Osteoblast (primary cell): Measurements from ENCODE around the gene ARHGAP12. TPM values are rescaled to one million over a fixed set of nuclear protein-coding genes. Genes with fewer than 3 reads are reported as not detected.
"Not testable (repeated sequence)": the region's sequence is repeated elsewhere in the genome, so short reads cannot be mapped to it uniquely, and the experiment has no call there.

Experiments
- DNase-seq: peaks from one replicate; pipeline ENCODE4 v3.0.0; 2011; ENCODE audit warnings: low spot score, mixed read lengths; ENCODE audit not compliant: insufficient read length; ENCODE audit errors: missing footprints
- H2AFZ ChIP-seq: 2 replicates; pipeline ENCODE4 v1.6.0; 2011; ENCODE audit warnings: mild to moderate bottlenecking, low read length
- H3K27ac ChIP-seq: 2 replicates; pipeline ENCODE4 v1.5.1; 2011; ENCODE audit warnings: mild to moderate bottlenecking, low read depth, low read length, moderate library complexity
- H3K27me3 ChIP-seq: 2 replicates; pipeline ENCODE4 v1.6.0; 2012; ENCODE audit warnings: mild to moderate bottlenecking, control low read depth, inconsistent platforms, low read length, moderate library complexity; ENCODE audit not compliant: insufficient read depth
- H3K36me3 ChIP-seq: 2 replicates; pipeline ENCODE4 v1.5.1; 2011; ENCODE audit warnings: mild to moderate bottlenecking, low read length, control low read depth, moderate library complexity; ENCODE audit not compliant: insufficient read depth
- H3K4me1 ChIP-seq: 2 replicates; pipeline ENCODE4 v1.5.1; 2011; ENCODE audit warnings: mild to moderate bottlenecking, low read length, control low read depth, moderate library complexity; ENCODE audit not compliant: insufficient read depth
- H3K4me2 ChIP-seq: 2 replicates; pipeline ENCODE4 v1.6.0; 2011; ENCODE audit warnings: mild to moderate bottlenecking, low read length; ENCODE audit not compliant: insufficient read depth
- H3K4me3 ChIP-seq: fragments of 200-600 bp; sonication (generic); 3 replicates; pipeline ENCODE4 v1.5.1; 2012; ENCODE audit warnings: mild to moderate bottlenecking, low read length, inconsistent platforms; ENCODE audit not compliant: insufficient read depth
- H3K79me2 ChIP-seq: 2 replicates; pipeline ENCODE4 v1.6.0; 2012; ENCODE audit warnings: mild to moderate bottlenecking, low read length, control low read depth, inconsistent platforms; ENCODE audit not compliant: insufficient read depth
- H3K9me3 ChIP-seq: 2 replicates; pipeline ENCODE4 v1.5.1; 2011; ENCODE audit warnings: low read depth, low read length, control low read depth
- H4K20me1 ChIP-seq: 2 replicates; pipeline ENCODE4 v1.6.0; 2012; ENCODE audit warnings: mild to moderate bottlenecking, low read length, control low read depth; ENCODE audit not compliant: insufficient read depth
- CTCF ChIP-seq: IDR thresholded peaks from 2 replicates; pipeline ENCODE4 v1.5.1; 2011; ENCODE audit warnings: mild to moderate bottlenecking, low read depth, low read length, moderate library complexity; ENCODE audit errors: extremely low read depth
- total RNA-seq: library from RNA; depleted of rRNA; stranded (reverse); fragments of >200 nt; gene quantifications from 2 replicates; pipeline ENCODE4 v1.2.3, GENCODE V29; 2012

Gene ARHGAP12
- total RNA-seq, 1 donor, result 76.0 TPM

- H4K20me1 ChIP-seq, result no peaks in the 10 kb centered on the region
- H3K36me3 ChIP-seq, result no peaks in the 10 kb centered on the region
- peak overlapping the region; percentile 38 for H2AFZ ChIP-seq
- H3K79me2 ChIP-seq, result no peaks in the 10 kb centered on the region
- H3K4me2 ChIP-seq, result no peak overlapping the region
- peaks cover 9% of the 10 kb centered on the region for H3K4me1 ChIP-seq
- no peak for DNase-seq
- no peak overlapping the region for H3K4me3 ChIP-seq
- H3K9me3 ChIP-seq, result no peaks in the 10 kb centered on the region
- no peak for TF ChIP-seq CTCF
- no peaks in the 10 kb centered on the region for H3K27me3 ChIP-seq
- no peak overlapping the region for H3K27ac ChIP-seq
Measured at GRCh38 chr10:31974434-31975124, 45.9 kb upstream of the ARHGAP12 start.

- Histone ChIP-seq H3K9me3 (no peaks in the 10 kb centered on the region), H3K27me3 (no peaks in the 10 kb centered on the region), H3K79me2 (no peaks in the 10 kb centered on the region), H3K4me1 (peaks cover 9% of the 10 kb centered on the region), H2AFZ (no peak overlapping the region), H3K4me2 (no peak overlapping the region), H3K27ac (no peak overlapping the region), H3K36me3 (no peaks in the 10 kb centered on the region), H4K20me1 (no peaks in the 10 kb centered on the region), H3K4me3 (no peak overlapping the region)
- no peak for DNase-seq
- no peak for TF ChIP-seq CTCF
Measured at GRCh38 chr10:31972519-31973041, 43.9 kb upstream of the ARHGAP12 start.

GRCh38 chr10:31969847-31970246, 41.2 kb upstream of the ARHGAP12 start:
- not testable (repeated sequence) for H3K4me1 ChIP-seq, H4K20me1 ChIP-seq, DNase-seq, H3K79me2 ChIP-seq, H3K36me3 ChIP-seq, H3K27me3 ChIP-seq, H3K9me3 ChIP-seq, H2AFZ ChIP-seq, H3K4me2 ChIP-seq, H3K27ac ChIP-seq, H3K4me3 ChIP-seq

GRCh38 chr10:31963589-31963980, 35.0 kb upstream of the ARHGAP12 start:
- Histone ChIP-seq H4K20me1 (no peaks in the 10 kb centered on the region), H3K4me1 (no peaks in the 10 kb centered on the region), H2AFZ (no peak overlapping the region), H3K4me2 (no peak overlapping the region), H3K9me3 (no peaks in the 10 kb centered on the region), H3K27ac (no peak overlapping the region), H3K36me3 (no peaks in the 10 kb centered on the region), H3K79me2 (no peaks in the 10 kb centered on the region), H3K4me3 (no peak overlapping the region), H3K27me3 (no peaks in the 10 kb centered on the region)
- TF ChIP-seq CTCF, result no peak
- no peak for DNase-seq
